HG03159 (cell line): ENCODE measurements around the gene KCNN3.

Experiments used
- ATAC-seq: cut with Tn5 transposase; IDR thresholded peaks from one replicate; pipeline ENCODE4 v1.9.1; 2021; ENCODE audit warnings: mild to moderate bottlenecking, moderate library complexity; ENCODE audit not compliant: unreplicated experiment

KCNN3 gene

DNA sequence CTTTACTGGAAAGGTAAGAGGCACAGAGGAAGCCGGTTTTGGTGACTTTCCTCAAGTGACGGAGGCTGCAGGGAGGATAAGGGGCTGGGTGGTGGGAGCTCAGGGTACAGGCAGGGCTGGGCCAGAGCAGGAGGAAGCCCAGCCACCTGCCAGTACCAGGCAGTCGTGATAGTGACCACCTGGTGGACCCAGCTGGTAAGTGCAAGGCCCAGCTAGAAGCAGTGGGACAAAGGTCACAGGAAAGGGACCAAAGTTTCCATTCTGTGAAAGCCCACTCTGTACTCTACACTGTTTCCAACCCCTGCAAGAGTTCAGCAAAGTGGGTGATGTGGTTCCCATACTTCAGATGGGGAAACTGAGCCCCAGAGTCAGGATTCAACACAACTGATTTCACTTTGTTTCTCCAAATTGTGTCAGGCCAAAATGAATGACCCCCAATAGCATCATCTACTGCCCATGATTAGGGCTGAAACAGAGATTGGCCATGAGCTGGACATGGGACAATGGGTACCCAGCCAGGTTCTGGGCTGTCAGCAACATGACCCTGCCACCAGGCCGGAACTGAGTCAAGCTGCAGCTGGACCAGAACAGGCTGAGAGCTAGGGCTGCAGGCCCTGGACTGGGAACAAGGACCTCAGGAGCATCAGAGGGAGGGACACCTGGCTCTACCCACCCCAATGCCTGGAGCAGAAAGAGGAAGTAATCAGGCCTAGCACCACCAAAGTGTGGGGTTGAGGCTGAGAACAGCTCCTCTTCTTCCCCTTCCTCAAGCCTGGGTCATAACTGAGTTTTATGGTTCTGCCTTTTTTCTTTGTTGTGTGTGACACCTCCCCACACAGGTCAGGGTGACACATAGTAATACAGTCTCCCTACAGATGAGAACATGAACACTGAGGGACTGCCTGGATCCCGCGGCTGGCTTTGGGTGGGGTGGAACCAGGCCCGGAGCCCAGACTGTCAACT, 50.2 kb downstream of the KCNN3 start:
- ATAC-seq, result no peak

- no peak for ATAC-seq
These were observed 51.2 kb downstream of the KCNN3 start for GRCh38 chr1:154818911-154819310.

GRCh38 chr1:154816937-154817336, 53.1 kb downstream of the KCNN3 start:
- ATAC-seq, result no peak

- ATAC-seq, result no peak
These were observed 53.7 kb downstream of the KCNN3 start for GRCh38 chr1:154816369-154816768.

DNA sequence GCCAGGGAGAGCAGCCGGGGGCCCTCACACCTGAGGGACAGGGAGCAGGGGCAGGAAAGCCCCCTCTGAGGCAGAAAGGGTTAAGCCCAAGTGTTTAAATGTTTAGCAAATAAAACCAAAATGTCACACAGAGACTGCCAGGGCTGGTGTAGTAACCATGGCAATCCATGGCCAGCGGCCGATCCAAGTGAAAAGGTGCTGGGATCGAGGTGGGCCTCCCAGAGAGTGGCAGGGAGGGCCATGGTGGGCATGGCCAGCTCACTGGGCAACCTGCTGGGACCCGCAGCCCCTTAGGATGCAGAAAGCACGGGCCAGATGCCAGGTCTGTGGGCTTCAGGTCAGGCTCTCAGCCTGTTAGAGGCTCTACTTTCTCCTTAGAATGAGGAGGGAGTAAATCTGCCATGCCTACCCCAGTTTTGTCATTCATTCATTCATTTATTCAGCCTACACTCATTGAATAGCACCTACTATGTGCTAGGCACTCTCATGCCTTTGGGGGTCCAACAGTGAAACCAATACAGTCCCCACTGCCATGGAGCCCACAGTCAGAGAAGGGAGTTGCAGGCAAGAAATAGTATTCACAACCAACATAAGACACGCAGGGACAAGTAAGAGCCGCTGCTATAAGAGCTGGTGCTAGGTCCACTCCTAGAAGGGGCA, 56.1 kb downstream of the KCNN3 start:
- no peak for ATAC-seq

DNA sequence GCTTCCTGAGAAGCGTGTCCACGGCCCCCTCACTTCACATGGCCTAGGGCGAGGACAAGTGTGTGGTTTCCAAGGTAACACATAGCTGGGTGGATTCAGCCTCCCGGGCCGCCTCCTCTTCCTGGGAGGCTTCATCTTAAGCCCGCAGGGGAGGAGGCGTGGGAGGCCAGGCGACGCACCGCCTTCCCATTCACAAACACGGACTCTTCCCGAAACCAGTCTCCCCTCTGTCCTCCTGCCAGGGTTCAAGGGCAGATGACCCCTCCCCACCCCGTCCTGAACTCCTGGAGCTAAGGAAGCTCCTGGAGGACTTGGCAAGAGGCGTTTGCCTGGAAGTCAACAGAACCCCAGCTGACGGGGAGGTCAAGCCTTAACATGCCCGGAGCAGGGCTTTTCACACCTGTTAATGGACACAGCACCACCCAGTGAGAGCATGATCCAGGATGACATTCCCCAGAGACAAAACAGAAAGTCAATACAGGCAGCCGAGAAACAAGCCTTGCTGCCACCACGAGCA, 56.7 kb downstream of the KCNN3 start:
- ATAC-seq, result no peak

- ATAC-seq, result no peak
These were observed 57.2 kb downstream of the KCNN3 start for GRCh38 chr1:154812877-154813276.

GRCh38 chr1:154810571-154810970, 59.5 kb downstream of the KCNN3 start:
- ATAC-seq, result no peak

DNA sequence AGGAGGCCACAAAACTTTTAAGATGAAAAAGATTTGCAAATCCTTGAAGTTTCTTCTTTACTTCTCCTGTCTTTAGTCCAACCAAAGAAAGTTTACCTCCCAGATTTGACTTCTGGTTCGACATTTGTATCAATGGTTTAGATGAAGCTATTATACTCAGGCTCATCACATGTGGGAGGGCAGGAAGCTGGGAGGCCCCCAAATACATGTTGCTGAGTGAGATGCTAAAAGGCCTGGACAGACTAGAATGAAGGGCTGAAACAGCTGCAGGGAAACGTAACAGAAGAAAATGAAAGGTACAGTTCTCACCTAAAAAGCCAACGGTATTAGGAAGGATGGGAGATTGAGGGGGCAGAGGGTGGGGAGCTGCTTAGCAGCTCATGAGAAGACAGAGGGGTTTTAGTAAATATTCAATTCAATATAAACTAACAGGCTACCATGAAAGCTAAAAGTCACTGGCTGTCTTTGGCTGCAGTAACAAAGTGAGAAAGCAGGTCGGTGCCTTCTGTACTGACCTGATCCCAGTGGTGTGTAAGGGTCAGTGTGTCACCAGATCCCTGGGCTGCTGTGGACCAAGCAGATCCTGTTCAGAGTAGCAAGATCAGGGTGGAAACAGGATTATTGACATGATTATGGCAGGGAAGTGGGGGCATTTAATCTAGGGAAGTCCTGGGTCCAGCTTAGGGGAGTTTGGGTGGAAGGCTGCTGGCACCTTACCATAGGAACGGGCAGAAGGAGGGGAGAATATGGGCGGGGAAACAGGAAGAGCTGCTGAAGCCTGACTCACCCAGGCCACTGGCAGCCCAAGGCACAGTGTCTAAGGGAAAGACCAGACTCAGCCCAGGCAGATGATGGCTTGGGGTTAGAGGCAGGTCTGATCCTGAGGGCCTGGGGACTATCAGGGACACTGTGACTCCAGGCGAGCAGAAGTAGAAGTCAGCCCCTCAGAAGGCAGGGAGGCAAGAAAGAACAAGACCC, 60.4 kb downstream of the KCNN3 start:
- ATAC-seq, result no peak

GRCh38 chr1:154808909-154809262, 61.2 kb downstream of the KCNN3 start:
- no peak for ATAC-seq

- no peak for ATAC-seq
These were observed 61.7 kb downstream of the KCNN3 start for GRCh38 chr1:154808261-154808908.

DNA sequence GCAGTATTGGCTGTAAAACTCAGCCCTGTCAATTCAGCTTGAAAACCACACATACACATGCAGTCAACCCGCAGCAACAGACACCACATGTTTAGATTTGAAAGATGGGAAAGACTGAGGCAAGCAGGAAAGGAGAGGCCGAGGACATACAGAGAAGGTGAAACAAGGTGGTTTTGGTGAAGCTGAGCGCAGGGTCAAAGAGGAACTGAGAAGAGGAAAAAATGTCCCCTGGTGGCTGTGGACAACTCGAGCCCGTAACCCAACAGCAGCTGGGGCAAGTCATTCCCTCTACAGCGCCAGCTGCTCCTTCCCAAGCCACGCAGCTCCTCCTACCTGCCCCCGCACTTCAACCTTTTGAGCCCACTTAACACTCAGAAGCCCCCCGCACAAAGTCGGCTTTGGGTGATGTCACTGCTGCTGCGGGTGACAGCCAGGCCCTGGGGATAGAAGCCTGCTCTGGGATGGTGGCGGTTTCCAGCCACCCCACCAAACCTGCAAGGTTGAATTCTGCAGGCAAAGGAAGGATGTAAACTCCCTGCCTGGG, 63.0 kb downstream of the KCNN3 start:
- ATAC-seq, result peak; percentile 69

GRCh38 chr1:154806333-154806732, 63.7 kb downstream of the KCNN3 start:
- no peak for ATAC-seq

GRCh38 chr1:154802982-154803920, 66.8 kb downstream of the KCNN3 start:
- ATAC-seq, result no peak

- no peak for ATAC-seq
These were observed 67.6 kb downstream of the KCNN3 start for GRCh38 chr1:154802336-154802969.

DNA sequence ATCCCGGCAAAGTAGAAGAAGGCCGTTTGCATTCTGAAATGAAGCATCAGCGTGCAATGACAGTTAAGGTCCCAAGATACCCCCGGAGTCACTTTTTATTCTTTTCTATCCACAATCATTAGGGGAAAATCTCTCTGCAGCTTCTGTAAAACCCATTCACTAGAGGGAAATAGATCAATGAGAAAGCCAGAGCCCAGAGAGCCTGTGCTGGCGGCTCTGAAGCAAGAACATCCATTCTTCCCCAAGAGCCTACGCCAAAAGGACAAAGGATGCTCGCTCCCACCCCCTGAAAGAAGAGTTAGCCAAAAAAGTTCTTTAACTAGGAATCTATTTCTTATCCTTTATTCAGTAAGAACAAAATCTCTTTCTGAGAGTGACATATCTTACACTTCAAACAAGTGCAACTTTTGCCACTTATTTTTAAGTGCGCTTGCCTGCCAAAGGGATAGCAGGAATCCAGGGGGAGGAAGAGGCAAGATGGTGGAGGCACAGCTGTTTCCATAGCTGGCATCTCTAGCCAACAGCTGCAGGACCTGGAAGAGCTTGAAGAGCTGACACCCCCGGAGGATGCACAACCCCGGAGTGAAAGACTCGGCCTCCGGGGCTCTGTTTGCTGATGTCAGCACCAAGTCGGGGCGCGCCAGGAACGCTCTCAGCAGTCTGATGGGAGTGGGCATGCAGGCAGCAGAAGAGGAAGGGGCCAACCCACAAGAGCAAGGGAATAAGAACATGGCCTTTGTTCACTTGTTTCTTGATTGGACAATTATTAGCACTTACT, 68.7 kb downstream of the KCNN3 start:
- no peak for ATAC-seq

DNA sequence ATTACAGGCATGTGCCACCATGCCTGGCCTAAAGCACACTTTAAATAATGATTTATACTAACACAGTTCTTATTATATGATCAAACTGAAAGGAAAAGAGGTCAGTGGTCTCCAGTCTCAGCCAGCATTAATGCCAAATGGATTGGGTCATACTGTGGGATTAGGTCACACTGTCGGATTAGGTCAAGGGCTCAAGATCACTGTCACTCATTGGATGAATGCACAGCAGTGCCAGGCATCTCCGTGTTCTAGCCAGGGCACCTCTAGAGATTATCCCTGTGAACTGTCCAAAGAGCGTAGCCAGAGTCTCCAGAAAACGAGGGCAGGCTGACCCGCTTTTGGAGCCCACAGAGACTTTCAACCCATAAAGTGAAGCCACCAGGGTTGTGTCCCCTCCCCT, 70.9 kb downstream of the KCNN3 start:
- ATAC-seq, result no peak

GRCh38 chr1:154798645-154799044, 71.4 kb downstream of the KCNN3 start:
- ATAC-seq, result no peak
